ENCODE measurements around the gene METTL9. TPM values are rescaled to one million over a fixed set of nuclear protein-coding genes. Genes with fewer than 3 reads are reported as not detected.

METTL9 gene
- total and polyA plus RNA-seq, 9 of the 15 experiments (the other 6 are each of a cell fraction or from before 2014, with no cell fraction given): 12.2 to 107 (median 79.1) TPM

DNA sequence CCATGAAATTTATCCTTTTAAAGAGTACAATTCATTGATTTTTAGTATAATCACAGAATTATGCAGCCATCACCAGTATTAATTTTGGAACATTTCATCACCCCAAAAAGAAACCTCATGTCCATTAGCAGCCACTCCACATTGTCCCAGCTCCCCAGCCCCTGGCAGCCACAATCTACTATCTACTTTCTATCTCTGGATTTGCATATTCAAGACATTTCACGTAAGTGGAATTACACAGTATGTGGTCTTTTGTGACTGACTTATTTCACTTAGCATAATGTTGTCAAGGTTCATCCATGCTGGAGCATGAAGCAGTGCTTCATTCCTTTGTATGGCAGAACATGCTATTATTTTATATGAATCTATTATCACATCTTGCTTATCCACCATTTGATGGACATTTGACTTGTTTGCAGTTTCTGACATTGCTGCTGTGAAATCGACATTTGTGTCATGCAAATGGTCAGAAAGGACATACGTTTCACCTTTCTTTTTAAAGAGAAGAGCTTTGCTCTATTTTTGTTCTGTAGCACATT is 10.7 kb downstream of the METTL9 start:
- Histone ChIP-seq H3K27ac (ENCODE audit: extremely low read depth, low read depth, low read length) (no peak overlapping the region), H3K36me3 (ENCODE audit: control insufficient read depth, insufficient read depth, low read length) (peaks cover 20% of the 10 kb centered on the region; the same call in 2 of the 3 replicates), H4K20me1 (replicated peaks; ENCODE audit: control insufficient read depth, insufficient read depth, low read length) (peaks cover 19% of the 10 kb centered on the region), H3K4me1 (replicated peaks in 1 of 2; ENCODE audit: control insufficient read depth in 2 of 2, insufficient read depth in 2 of 2, low read length in 2 of 2) (peaks cover 13 to 50% of the 10 kb centered on the region in 2 experiments), H3K9me3 (replicated peaks; ENCODE audit: control insufficient read depth, insufficient read depth, low read depth, low read length) (no peaks in the 10 kb centered on the region), H3K27me3 (ENCODE audit: control insufficient read depth in 2 of 2, insufficient read depth in 2 of 2, low read length in 2 of 2) (no peaks in the 10 kb centered on the region), H2AFZ (ENCODE audit: low read depth, low read length) (no peak overlapping the region), H3K4me2 (ENCODE audit: insufficient read depth, low read length) (no peak overlapping the region), H3K9ac (ENCODE audit: insufficient read depth in 1 of 2, low read depth in 2 of 2, low read length in 2 of 2) (no peak overlapping the region), H3K4me3 (no peak overlapping the region), H3K79me2 (ENCODE audit: control insufficient read depth, insufficient read depth, low read length) (peaks cover 84% of the 10 kb centered on the region), H3K9me1 (ENCODE audit: control insufficient read depth, insufficient read depth, low read length) (no peaks in the 10 kb centered on the region)
- DNase-seq (ENCODE audit: extremely low read depth in 1 of 4, low spot score in 3 of 4): no peak
- no TSS peak for BruUV-seq (replicated peaks)
- no peak for FAIRE-seq
- no peak for ATAC-seq
- intact Hi-C loops (cut with micrococcal nuclease): no loop called here
- TF ChIP-seq PHB2 (IDR thresholded peaks at IDR 0.05; ENCODE audit: low read depth) (no peak), ZFPM2 (CRISPR knock-in tag; IDR thresholded peaks at IDR 0.05) (no peak), RB1 (IDR thresholded peaks at IDR 0.05; ENCODE audit: low read depth) (no peak), ZNF79 (CRISPR knock-in tag; IDR thresholded peaks at IDR 0.05; ENCODE audit: low read depth) (no peak), ZNF766 (CRISPR knock-in tag; conservative IDR thresholded peaks at IDR 0.05) (no peak), ZNF586 (CRISPR knock-in tag; conservative IDR thresholded peaks at IDR 0.05) (no peak), SMARCA5 (IDR thresholded peaks at IDR 0.05) (no peak)
- TF ChIP-seq, protein P1, sequence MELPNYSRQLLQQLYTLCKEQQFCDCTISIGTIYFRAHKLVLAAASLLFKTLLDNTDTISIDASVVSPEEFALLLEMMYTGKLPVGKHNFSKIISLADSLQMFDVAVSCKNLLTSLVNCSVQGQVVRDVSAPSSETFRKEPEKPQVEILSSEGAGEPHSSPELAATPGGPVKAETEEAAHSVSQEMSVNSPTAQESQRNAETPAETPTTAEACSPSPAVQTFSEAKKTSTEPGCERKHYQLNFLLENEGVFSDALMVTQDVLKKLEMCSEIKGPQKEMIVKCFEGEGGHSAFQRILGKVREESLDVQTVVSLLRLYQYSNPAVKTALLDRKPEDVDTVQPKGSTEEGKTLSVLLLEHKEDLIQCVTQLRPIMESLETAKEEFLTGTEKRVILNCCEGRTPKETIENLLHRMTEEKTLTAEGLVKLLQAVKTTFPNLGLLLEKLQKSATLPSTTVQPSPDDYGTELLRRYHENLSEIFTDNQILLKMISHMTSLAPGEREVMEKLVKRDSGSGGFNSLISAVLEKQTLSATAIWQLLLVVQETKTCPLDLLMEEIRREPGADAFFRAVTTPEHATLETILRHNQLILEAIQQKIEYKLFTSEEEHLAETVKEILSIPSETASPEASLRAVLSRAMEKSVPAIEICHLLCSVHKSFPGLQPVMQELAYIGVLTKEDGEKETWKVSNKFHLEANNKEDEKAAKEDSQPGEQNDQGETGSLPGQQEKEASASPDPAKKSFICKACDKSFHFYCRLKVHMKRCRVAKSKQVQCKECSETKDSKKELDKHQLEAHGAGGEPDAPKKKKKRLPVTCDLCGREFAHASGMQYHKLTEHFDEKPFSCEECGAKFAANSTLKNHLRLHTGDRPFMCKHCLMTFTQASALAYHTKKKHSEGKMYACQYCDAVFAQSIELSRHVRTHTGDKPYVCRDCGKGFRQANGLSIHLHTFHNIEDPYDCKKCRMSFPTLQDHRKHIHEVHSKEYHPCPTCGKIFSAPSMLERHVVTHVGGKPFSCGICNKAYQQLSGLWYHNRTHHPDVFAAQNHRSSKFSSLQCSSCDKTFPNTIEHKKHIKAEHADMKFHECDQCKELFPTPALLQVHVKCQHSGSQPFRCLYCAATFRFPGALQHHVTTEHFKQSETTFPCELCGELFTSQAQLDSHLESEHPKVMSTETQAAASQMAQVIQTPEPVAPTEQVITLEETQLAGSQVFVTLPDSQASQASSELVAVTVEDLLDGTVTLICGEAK (IDR thresholded peaks at IDR 0.05): no peak
- TF ChIP-seq, protein P1 (CRISPR knock-in tag; IDR thresholded peaks at IDR 0.05): no peak
- TF ChIP-seq, protein P2, sequence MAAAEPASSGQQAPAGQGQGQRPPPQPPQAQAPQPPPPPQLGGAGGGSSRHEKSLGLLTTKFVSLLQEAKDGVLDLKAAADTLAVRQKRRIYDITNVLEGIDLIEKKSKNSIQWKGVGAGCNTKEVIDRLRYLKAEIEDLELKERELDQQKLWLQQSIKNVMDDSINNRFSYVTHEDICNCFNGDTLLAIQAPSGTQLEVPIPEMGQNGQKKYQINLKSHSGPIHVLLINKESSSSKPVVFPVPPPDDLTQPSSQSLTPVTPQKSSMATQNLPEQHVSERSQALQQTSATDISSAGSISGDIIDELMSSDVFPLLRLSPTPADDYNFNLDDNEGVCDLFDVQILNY (CRISPR knock-in tag; IDR thresholded peaks at IDR 0.05): no peak
- 53% methylated on average over 3 of the region's 3 CpGs for WGBS (ENCODE audit: insufficient coverage, low coverage, missing lambda C conversion rate)
- in situ Hi-C loops (cut with MboI): no loop called here
- POLR2A ChIA-PET: interaction anchor here (0.7 to 2.3 kb wide), 2 partner anchors 9 to 1776 kb away, joined by 3 to 14 read pairs; no protein-coding TSS in a partner anchor
- CTCF ChIA-PET (ENCODE audit: low intra/inter-chr PET ratio): no interaction called here

Measured in K562 (cell line).